HCT116 (cell line): Measurements from ENCODE around the gene KLRD1. TPM values are rescaled to one million over a fixed set of nuclear protein-coding genes. Genes with fewer than 3 reads are reported as not detected.

Experiments used
- ATAC-seq: fragments of 200-7000 bp; cut with Tn5 transposase; 2 replicates; pipeline ENCODE4 v1.9.1; 2020; ENCODE audit warnings: mild to moderate bottlenecking, moderate library complexity
- BruUV-seq: library from RNA; stranded (reverse); fragments of 400-500 nt; replicated peaks from 2 replicates; lab custom pipeline; 2021; lab: Mats Ljungman, UMichigan
- CTCF ChIA-PET: fragments of 300-600 bp; sonication (Branson Sonifier 250); formaldehyde crosslinking; loops from one replicate; lab custom pipeline; 2021; ENCODE audit warnings: antibody characterized with exemption; lab: Charles Lee
- POLR2A ChIA-PET: fragments of 300-600, 350-600 bp; sonication (Branson Sonifier 250); formaldehyde crosslinking; loops from one replicate; lab custom pipeline; 2021; ENCODE audit warnings: antibody characterized with exemption; lab: Charles Lee
- RAD21 ChIA-PET, 2 experiments: fragments of 300-600 bp; sonication (Branson Sonifier 250); formaldehyde crosslinking; loops; one replicate each; lab custom pipeline; 2023; ENCODE audit warnings: low total read pairs in 2 of 2; ENCODE audit not compliant: uncharacterized antibody in 2 of 2, unreplicated experiment in 2 of 2, low non-redundant PET in 1 of 2; lab: Charles Lee
- DNase-seq: peaks from one replicate; pipeline ENCODE4 v3.0.0-alpha.2; 2010; ENCODE audit warnings: low read depth, low spot score
- H2AFZ ChIP-seq: fragments of 200-600 bp; shearing (Covaris generic), sonication (generic); 2 replicates; pipeline ENCODE4 v1.6.1; 2017; ENCODE audit warnings: low read depth, mixed run types, mixed read lengths, antibody characterized with exemption, low read length; ENCODE audit not compliant: poor library complexity, severe bottlenecking
- H3K27ac ChIP-seq: 2 replicates; pipeline ENCODE4 v1.5.1; 2012; ENCODE audit warnings: low read depth, low read length
- H3K27me3 ChIP-seq: fragments of 200-600 bp; sonication (generic); 2 replicates; pipeline ENCODE4 v1.6.1; 2016; ENCODE audit warnings: mixed run types, low read length, mixed read lengths; ENCODE audit not compliant: insufficient read depth
- H3K36me3 ChIP-seq, 2 experiments: fragments of 200-500 bp in 1 of 2; fragments of 200-600 bp in 1 of 2; sonication (Bioruptor generic) in 1 of 2; sonication (generic) in 1 of 2; 2 replicates each; pipeline versions ENCODE4 v1.5.1 to v1.6.1; 2014 to 2016; ENCODE audit warnings: low read length in 2 of 2, inconsistent platforms in 1 of 2, mixed read lengths in 1 of 2, mixed run types in 1 of 2; ENCODE audit not compliant: insufficient read depth in 2 of 2, control insufficient read depth in 1 of 2
- H3K4me1 ChIP-seq, 2 experiments: fragments of 200-600 bp in 1 of 2; sonication (generic) in 1 of 2; 2 replicates each; pipeline versions ENCODE4 v1.5.1 to v1.6.1; 2012 to 2017; ENCODE audit warnings: low read length in 2 of 2, inconsistent platforms in 1 of 2, mild to moderate bottlenecking in 1 of 2, mixed read lengths in 1 of 2, mixed run types in 1 of 2, moderate library complexity in 1 of 2; ENCODE audit not compliant: insufficient read depth in 2 of 2, control insufficient read depth in 1 of 2
- H3K4me2 ChIP-seq: fragments of 200-600 bp; sonication (generic); 2 replicates; pipeline ENCODE4 v1.6.1; 2017; ENCODE audit warnings: mixed run types, low read length, mixed read lengths
- H3K4me3 ChIP-seq, 2 experiments: fragments of 200-600 bp in 1 of 2; sonication (generic) in 1 of 2; replicated peaks in 1 of 2; 2 replicates each; pipeline ENCODE4 v1.5.1; 2011 to 2016; ENCODE audit warnings: low read length in 2 of 2, control low read depth in 1 of 2, low read depth in 1 of 2, mild to moderate bottlenecking in 1 of 2, mixed read lengths in 1 of 2, mixed run types in 1 of 2
- H3K79me2 ChIP-seq: fragments of 200-600 bp; sonication (generic); 2 replicates; pipeline ENCODE4 v1.6.1; 2017; ENCODE audit warnings: mild to moderate bottlenecking, mixed run types, low read length, moderate library complexity, mixed read lengths; ENCODE audit not compliant: insufficient read depth
- H3K9ac ChIP-seq: fragments of 200-600 bp; sonication (generic); 2 replicates; pipeline ENCODE4 v1.6.1; 2016; ENCODE audit warnings: low read length, mixed read lengths
- H3K9me2 ChIP-seq: fragments of 200-600 bp; sonication (generic), shearing (Covaris generic); 2 replicates; pipeline ENCODE4 v1.6.1; 2017; ENCODE audit warnings: mixed run types, mild to moderate bottlenecking, moderate library complexity; ENCODE audit not compliant: insufficient read depth
- H3K9me3 ChIP-seq, 2 experiments: fragments of 200-500 bp in 1 of 2; fragments of 200-600 bp in 1 of 2; sonication (Bioruptor generic) in 1 of 2; sonication (generic) in 1 of 2; 2 replicates each; pipeline ENCODE4 v1.6.1; 2014 to 2017; ENCODE audit warnings: low read length in 2 of 2, mixed read lengths in 2 of 2, inconsistent platforms in 1 of 2, low read depth in 1 of 2, mild to moderate bottlenecking in 1 of 2, mixed run types in 1 of 2, moderate library complexity in 1 of 2; ENCODE audit not compliant: control insufficient read depth in 1 of 2, insufficient read depth in 1 of 2
- H4K20me1 ChIP-seq: fragments of 200-600 bp; sonication (generic), shearing (Covaris generic); 2 replicates; pipeline ENCODE4 v1.6.1; 2017; ENCODE audit warnings: mixed run types, mild to moderate bottlenecking, moderate library complexity; ENCODE audit not compliant: insufficient read depth
- ATF3 ChIP-seq: IDR thresholded peaks from 2 replicates; pipeline ENCODE4 v1.6.1; 2012
- CBX3 ChIP-seq: IDR thresholded peaks from 2 replicates; pipeline ENCODE4 v1.6.1; 2012; ENCODE audit warnings: low read depth
- CEBPB ChIP-seq: IDR thresholded peaks from 2 replicates; pipeline ENCODE4 v1.6.1; 2012; ENCODE audit warnings: low read depth
- CTCF ChIP-seq, 3 experiments: fragments of 200-600 bp in 1 of 3; sonication (generic) in 1 of 3; IDR thresholded peaks in 2 of 3; conservative IDR thresholded peaks in 1 of 3; 2 replicates each; pipeline ENCODE4 v1.5.1; 2012 to 2017; ENCODE audit warnings: low read depth in 2 of 3, low read length in 2 of 3, antibody characterized with exemption in 1 of 3, borderline replicate concordance in 1 of 3, control low read depth in 1 of 3, mild to moderate bottlenecking in 1 of 3, mixed read lengths in 1 of 3, mixed run types in 1 of 3, moderate library complexity in 1 of 3; ENCODE audit not compliant: insufficient read depth in 1 of 3
- EGR1 ChIP-seq: IDR thresholded peaks from 2 replicates; pipeline ENCODE4 v1.6.1; 2012; ENCODE audit warnings: low read depth
- ELF1 ChIP-seq: IDR thresholded peaks from 2 replicates; pipeline ENCODE4 v1.6.1; 2012; ENCODE audit warnings: low read depth, borderline replicate concordance
- EZH2 ChIP-seq: fragments of 200-600 bp; sonication (generic); IDR thresholded peaks from 2 replicates; pipeline ENCODE4 v1.6.1; 2017; ENCODE audit warnings: antibody characterized with exemption, mixed run types
- EZH2phosphoT487 ChIP-seq: fragments of 200-600 bp; IDR thresholded peaks from 2 replicates; pipeline ENCODE4 v1.6.1; 2018; ENCODE audit warnings: antibody characterized with exemption, borderline replicate concordance
- FOSL1 ChIP-seq: IDR thresholded peaks from 2 replicates; pipeline ENCODE4 v1.6.1; 2012; ENCODE audit warnings: low read depth
- POLR2A ChIP-seq: IDR thresholded peaks from 2 replicates; pipeline ENCODE4 v1.7.0; 2011; ENCODE audit warnings: borderline replicate concordance; ENCODE audit not compliant: insufficient read depth, insufficient read length; ENCODE audit errors: extremely low read depth
- RAD21 ChIP-seq: IDR thresholded peaks from 2 replicates; pipeline ENCODE4 v1.6.1; 2012; ENCODE audit warnings: low read depth, mild to moderate bottlenecking
- SIN3A ChIP-seq: IDR thresholded peaks from 2 replicates; pipeline ENCODE4 v1.6.1; 2012; ENCODE audit warnings: low read depth
- SP1 ChIP-seq: IDR thresholded peaks from 2 replicates; pipeline ENCODE4 v1.6.1; 2012; ENCODE audit warnings: low read depth
- TCF7L2 ChIP-seq: IDR thresholded peaks from 2 replicates; pipeline ENCODE4 v1.7.0; 2011; ENCODE audit warnings: borderline replicate concordance, inconsistent platforms; ENCODE audit not compliant: insufficient read depth, insufficient read length; ENCODE audit errors: extremely low read depth
- YY1 ChIP-seq: IDR thresholded peaks from 2 replicates; pipeline ENCODE4 v1.6.1; 2011; ENCODE audit warnings: low read length, low read depth, moderate library complexity, mild to moderate bottlenecking; ENCODE audit not compliant: insufficient replicate concordance; ENCODE audit errors: extremely low read depth
- ZFX ChIP-seq: fragments of 450-650 bp; IDR thresholded peaks from 2 replicates; pipeline ENCODE4 v1.6.1; 2017
- ZNF274 ChIP-seq: fragments of 200-500 bp; sonication (Bioruptor generic); IDR thresholded peaks from 2 replicates; pipeline ENCODE4 v1.6.1; 2014; ENCODE audit warnings: mild to moderate bottlenecking, low read depth, low read length, inconsistent platforms
- intact Hi-C: fragments of 100-400 bp; cut with micrococcal nuclease; formaldehyde crosslinking; loops from 2 replicates; pipeline ENCODE4 v1.10.0; 2022
- total RNA-seq: library from RNA; stranded (reverse); gene quantifications from one replicate; pipeline ENCODE4 v1.2.1, GENCODE V29; 2021; ENCODE audit not compliant: unreplicated experiment
- TF ChIP-seq, protein P1 (sequence below): IDR thresholded peaks from 2 replicates; pipeline ENCODE4 v1.6.1; 2012; ENCODE audit warnings: low read depth
- TF ChIP-seq, protein P2 (sequence below): IDR thresholded peaks from 2 replicates; pipeline ENCODE4 v1.6.1; 2012

KLRD1 gene
- total RNA-seq, 1 experiment from 2014 or later = 0.27 TPM

DNA sequence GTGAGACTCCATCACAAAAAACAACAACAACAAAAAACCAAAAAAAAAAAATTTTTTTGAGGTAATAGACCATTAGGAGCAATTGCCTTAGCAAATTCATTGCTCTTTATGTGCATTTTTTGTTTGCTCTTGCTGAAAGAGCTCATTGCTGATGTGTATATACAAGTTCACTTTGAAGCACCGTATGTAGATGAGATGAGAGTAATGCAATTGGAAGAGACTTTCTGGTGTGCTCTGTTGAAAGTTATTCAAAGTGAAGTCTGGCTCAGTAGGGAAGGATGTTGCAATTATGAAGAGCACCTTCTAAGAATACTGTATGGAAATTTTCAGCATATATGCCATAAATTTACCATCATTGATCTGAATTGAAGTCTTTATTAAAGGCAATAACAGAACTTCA is 46.7 kb upstream of the KLRD1 start:
- Histone ChIP-seq H4K20me1 (no peaks in the 10 kb centered on the region), H3K9me3 (peaks cover 0 to 3% of the 10 kb centered on the region in 2 experiments; a peak in 2 of 4 replicates), H3K9ac (no peak overlapping the region), H3K27me3 (no peaks in the 10 kb centered on the region), H3K9me2 (peaks cover 4% of the 10 kb centered on the region; the same call in 1 of the 2 replicates), H2AFZ (no peak overlapping the region), H3K79me2 (no peaks in the 10 kb centered on the region), H3K4me1 (no peaks in the 10 kb centered on the region), H3K27ac (no peak overlapping the region), H3K4me3 (no peak overlapping the region), H3K4me2 (no peak overlapping the region), H3K36me3 (no peaks in the 10 kb centered on the region)
- no TSS peak for BruUV-seq
- DNase-seq = no peak
- ChIA-PET CTCF (no interaction called here), RAD21 (no interaction called here), POLR2A (no interaction called here)
- TF ChIP-seq SP1 (no peak), ZNF274 (no peak), EZH2 (no peak), ATF3 (no peak), EGR1 (no peak), ELF1 (no peak), RAD21 (no peak), FOSL1 (no peak), EZH2phosphoT487 (no peak), CEBPB (no peak), ZFX (no peak), CTCF (IDR thresholded peaks at IDR 0.05 in 2 of 3, conservative IDR thresholded peaks at IDR 0.05 in 1 of 3; ENCODE audit: borderline replicate concordance in 1 of 3, insufficient read depth in 1 of 3, low read depth in 2 of 3, low read length in 2 of 3) (no peak), SIN3A (no peak), POLR2A (no peak), TCF7L2 (no peak), CBX3 (no peak), YY1 (no peak)
- TF ChIP-seq, protein P1, sequence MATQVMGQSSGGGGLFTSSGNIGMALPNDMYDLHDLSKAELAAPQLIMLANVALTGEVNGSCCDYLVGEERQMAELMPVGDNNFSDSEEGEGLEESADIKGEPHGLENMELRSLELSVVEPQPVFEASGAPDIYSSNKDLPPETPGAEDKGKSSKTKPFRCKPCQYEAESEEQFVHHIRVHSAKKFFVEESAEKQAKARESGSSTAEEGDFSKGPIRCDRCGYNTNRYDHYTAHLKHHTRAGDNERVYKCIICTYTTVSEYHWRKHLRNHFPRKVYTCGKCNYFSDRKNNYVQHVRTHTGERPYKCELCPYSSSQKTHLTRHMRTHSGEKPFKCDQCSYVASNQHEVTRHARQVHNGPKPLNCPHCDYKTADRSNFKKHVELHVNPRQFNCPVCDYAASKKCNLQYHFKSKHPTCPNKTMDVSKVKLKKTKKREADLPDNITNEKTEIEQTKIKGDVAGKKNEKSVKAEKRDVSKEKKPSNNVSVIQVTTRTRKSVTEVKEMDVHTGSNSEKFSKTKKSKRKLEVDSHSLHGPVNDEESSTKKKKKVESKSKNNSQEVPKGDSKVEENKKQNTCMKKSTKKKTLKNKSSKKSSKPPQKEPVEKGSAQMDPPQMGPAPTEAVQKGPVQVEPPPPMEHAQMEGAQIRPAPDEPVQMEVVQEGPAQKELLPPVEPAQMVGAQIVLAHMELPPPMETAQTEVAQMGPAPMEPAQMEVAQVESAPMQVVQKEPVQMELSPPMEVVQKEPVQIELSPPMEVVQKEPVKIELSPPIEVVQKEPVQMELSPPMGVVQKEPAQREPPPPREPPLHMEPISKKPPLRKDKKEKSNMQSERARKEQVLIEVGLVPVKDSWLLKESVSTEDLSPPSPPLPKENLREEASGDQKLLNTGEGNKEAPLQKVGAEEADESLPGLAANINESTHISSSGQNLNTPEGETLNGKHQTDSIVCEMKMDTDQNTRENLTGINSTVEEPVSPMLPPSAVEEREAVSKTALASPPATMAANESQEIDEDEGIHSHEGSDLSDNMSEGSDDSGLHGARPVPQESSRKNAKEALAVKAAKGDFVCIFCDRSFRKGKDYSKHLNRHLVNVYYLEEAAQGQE = no peak
- TF ChIP-seq, protein P2, sequence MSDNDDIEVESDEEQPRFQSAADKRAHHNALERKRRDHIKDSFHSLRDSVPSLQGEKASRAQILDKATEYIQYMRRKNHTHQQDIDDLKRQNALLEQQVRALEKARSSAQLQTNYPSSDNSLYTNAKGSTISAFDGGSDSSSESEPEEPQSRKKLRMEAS = no peak
- no peak for ATAC-seq
- intact Hi-C loops = no loop called here
